Fibroblast of skin of back (primary cell): ENCODE measurements around the gene SETD3.
A peak's percentile ranks its signal among the peaks of the same experiment; 100 is the strongest.

Source experiments
- DNase-seq: peaks from one replicate; pipeline ENCODE4 v3.0.0-alpha.2; 2013

Gene SETD3

DNA sequence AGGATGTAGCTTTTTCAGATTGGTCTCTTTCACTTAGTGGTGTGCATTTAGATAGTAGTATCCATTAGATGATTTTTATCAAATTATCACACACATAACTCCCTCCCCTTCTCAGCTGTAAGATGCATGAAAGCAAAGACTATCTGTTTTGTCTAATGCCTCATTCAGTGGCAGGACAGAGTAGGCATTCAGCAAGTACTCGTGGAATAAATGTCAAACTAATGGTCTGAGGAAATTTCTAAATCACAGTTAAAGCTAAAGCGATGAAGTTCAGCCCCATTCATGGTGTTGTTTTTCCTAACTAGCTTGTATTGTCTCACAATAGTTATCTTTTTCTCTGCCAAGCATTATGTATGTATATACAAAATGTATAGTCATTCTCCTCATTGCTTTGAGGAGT lies 16.7 kb upstream of the SETD3 start:
- DNase-seq: no peak

DNA sequence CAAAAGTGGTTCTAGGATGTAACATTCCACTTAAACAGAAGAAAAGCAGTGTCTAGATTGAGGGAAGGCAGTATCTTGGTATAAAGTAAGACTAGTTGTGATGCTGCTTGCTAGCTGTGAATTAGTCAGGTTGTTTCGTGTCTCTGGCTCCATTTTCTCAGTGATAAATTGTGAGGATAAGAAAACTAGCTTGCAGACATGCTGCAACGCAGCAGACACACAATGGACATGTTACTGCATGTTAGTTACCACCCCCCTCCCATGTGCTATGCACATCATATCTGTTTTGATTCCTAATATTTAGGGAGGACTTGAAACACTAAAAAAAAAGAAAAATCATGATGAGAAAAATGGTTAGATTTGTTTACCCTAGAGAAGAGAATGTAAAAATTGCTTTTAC lies 3.4 kb upstream of the SETD3 start:
- no peak for DNase-seq

DNA sequence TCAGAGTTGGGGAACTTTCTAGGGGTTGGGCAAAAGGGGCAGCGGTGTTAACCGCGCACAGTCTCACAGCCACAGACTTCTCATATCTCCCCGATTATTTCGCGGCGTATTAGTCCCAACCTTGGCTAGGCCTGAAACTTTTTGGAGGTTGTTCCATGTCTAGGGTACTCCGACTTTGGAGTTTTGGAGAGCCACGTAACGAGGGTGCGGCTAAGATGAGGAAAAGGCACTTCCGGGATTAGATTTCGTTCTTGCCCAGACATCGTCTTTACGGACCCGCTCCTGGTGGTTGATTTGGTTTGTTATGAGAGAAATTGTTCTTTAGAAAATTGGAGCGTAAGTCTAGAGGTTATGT lies 1.1 kb upstream of the SETD3 start:
- peak; percentile 50 for DNase-seq

DNA sequence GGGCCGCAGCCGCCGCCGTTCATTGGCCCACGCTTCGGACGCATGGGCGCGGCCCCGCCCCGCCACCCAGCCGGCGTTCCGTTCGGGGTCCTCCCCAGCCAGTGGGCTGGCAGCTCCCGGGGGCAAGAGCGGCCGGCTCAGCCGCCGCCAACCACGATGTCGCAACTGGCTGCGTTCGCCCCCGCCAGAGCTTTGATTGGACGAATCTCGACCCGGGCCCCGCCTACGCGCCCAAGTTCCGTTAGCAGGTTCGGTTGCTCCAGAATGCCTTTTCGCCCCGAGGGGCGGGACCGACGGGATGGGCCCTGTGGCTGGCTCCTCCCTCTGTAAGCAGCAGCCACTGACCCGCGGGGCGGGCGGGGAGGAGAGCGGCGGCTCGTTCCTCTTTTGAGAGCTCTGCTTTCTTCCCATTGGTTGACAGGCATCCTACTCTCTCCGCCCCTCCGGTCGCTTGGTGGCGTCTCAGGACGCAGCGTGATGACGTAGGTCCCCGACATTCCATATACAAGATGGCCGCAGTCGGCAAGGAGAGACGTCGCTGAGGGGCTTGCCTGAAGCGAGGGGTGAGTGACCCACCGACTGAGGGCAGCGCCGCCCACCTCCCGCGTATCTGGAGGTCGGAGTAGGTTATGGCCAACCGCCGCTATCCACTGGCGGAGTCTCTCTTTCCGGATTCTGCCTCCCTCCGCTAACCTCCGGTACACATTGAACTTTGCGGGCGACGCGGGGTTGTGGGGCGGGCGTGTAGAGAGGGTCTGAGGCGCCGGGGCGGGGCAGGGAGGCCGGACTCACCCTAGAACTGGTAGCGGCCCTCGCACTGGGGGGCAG lies 472 bp upstream of the SETD3 start, which contains the start of gene CCNK:
TSS of gene CCNK (plus strand) at position 493 of the 828 bp plus-strand sequence. CDS start 11,269 bp downstream, outside the sequence.
- DNase-seq: peak; percentile 100

DNA sequence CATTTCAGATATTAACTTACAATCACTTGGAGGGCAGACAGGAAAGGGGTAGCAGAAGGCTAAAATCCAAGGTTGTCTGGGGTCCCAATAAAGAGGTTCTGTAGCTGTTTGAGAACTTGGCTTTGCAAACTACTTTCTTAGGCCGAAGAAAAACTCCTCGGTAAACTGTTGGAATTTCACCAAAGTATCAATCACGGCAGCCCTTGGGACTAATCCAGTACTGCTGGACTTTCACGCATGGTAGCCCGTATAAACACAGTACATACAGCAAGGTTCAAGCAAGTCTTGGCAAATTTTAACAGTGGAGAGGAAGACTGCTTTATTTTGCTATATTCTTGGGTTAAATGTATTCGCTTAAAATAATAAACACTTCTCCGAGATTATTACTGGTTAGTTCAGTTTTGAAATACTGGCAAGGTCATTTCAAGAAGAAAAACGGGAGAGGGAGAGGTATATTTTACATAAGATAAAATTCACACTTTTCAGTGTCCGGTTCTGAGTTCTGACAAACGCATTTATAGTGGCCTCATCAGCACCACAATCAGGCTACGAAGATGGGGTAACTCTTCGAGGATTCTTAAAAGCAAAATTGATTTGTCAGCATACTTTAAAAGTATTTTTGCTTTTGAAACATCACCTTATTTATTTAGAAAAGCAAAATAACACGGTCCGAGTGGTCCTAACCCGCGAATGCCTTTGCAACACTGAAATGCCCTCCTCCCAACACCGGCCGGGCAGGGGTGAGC lies 1.3 kb downstream of the SETD3 start:
- DNase-seq: no peak

DNA sequence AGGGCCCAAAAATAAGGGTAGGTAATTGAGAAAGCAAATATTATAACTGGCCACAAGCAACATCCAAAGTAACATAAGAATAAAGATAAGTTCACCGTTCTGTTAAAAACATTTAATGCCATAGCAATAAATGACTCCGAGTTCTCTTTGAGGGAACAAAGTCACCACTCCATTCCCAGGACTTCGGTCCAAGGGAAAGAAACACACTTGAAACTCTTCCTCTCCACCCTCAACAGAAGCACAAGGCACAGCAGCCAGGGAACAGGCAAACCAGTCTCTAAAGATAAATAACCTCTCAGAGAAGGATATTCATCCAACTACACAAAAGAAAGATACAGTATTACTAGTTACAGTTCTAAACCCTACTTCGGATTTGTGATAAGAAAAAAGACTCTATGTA lies 2.5 kb downstream of the SETD3 start:
- no peak for DNase-seq

DNA sequence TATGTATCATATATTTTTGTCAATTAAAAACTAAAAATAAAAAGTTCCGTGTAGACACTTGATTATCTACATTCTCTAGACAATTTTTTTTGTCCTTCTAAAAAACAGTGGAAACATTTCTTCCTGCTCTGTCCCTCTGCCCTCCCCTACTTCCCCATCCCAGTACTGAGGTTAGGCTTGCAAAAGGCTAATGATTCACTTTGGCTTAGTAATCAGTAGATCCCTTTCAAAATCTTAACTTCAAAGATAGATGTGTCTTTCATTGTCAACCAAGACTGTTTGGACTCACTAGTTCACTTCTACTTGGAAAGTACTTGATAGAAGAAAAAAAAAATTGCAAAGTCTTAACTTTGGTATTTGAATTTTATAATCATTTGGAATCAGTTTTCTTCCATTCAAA lies 3.8 kb downstream of the SETD3 start:
- no peak for DNase-seq

DNA sequence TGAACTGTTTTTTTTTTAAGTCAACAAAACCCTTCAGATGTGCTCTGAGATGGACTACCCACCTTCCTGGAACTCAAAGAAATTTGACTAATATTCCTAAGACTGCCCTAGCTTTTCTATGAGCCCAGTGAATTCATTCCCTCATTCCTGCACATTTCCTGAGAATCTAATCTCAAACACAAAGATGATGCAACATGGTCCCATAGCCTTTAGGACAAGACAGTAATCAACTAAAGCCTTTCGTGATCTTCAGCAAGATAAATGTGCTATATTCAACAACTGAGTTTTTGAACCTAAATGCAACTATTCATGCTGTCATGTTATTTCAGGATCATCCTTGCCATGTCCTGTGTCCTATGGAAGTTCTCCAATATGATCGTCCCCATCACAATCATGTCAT lies 5.0 kb downstream of the SETD3 start:
- no peak for DNase-seq

DNA sequence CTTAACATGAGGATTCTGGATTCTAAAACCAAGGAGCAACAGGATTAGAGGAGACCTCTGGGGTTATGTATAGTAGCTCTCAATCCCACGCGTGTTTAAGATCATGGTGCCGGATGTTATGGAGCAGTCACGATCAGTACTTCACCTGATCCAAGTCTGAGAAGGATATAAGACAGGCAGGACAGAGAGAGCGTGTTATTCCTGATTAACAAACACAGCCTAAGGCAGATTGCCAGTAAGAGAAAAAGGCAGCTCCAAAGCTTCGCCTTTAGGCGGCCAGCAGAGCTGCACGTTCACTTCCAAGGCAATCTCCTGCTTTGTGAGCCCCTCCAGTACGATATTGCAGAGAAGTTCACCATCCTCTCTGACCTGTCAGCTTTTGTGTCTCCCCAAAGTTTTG lies 5.5 kb downstream of the SETD3 start:
- DNase-seq: no peak

DNA sequence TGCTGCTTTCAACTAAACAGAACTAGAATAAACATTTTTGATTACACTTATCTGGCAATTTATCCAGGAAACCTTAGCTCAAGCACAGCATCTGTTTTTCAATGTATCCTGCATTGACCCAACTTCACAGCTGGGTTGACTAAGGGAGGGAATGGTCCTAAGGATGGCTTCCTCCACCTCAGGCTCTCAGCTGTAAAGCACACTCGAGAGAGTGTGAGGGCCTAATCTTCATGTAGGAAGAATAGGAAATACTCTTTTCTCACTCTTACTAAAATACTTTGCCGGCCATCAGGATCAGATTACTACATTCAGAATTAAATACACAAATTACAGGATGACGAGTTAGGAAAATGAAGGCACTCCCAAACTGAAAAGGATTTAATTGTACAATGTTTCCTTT lies 7.2 kb downstream of the SETD3 start:
- no peak for DNase-seq

DNA sequence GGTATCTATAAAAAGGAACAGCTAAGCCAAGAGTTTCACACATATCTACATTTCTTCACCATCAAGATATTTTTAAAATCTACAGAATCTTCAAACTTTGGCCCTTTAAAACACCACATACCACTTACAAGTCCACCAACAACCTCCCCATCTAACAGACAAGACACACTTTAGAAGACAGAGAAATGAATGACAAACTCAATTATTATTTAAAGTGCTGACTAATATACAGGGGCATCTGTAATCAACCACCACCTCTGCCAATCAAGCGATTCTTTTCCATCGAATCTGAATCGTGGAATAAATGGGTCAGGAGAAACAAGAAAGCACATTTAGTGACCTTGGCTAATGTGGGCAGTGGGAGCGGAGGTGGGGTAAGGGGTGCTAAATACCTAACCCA lies 7.7 kb downstream of the SETD3 start:
- no peak for DNase-seq

DNA sequence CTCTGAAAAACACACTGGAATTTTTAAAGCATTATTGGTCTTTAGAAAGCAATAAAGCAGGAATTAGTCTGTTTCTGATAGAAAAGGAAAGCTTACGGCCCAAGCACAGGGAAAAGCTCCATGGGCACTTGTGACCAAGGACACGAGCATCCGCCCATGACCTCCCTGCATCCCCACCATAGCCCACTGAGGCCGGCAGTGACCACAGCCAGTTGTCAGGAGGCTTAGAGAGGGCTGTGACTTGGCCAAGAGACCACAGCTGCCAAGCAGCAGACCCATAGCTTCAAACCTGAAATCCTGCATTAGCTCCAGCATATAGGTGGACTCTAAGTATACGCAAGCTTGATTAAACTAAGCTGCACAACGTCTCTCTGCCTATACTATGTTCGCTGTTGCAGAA lies 8.9 kb downstream of the SETD3 start:
- no peak for DNase-seq

DNA sequence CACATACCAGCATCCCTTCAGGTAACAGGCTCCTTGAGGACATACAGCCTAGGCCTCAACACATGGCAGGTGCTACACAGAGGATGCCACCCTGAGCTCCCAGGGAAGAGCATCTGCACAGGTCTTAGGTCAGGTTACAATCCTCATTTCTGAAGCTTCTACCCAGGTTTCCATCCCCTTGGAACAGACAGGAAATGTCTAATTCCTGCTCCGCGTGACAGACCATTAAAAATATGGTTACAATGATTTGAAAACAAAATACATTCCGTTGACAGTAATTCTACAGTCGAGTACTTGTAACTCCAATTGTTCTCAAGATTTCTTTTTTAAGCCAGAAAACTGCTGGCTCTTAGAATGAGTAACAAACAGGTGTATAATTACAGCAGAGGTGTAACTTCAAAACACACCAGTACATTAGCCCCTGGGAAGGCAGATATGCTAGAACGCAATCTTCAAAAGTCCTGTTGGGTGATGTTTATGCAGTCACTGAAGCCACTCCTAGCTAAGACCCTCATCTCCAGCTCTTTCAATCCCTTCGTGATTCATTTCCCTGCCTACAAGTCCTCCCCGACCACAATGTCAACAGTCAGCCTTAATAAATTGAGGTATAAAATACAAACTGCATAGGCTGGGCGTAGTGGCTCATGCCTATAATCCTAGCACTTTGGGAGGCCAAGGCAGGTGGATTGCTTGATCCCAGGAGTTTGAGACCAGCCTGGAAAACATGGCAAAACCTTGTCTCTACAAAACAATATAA lies 11.6 kb downstream of the SETD3 start:
- DNase-seq: no peak

DNA sequence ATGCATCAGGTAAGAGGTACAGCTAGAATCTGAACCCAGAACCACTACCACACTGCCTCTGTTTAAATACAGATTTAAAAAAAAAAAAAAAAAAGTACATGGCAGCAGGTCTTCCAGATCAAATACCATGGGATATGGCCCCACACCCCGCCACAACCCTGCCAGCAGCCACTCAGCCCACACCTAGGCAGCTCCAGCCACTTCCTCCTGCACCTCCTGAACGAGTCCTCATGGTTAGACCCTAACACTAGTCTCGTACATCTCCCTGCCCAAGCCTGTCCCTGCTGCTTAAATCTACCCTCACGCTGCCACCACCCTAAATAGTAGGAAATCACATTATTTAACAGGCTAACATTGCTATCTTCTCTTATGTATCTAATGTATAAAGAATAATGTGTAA lies 12.6 kb downstream of the SETD3 start:
- no peak for DNase-seq

DNA sequence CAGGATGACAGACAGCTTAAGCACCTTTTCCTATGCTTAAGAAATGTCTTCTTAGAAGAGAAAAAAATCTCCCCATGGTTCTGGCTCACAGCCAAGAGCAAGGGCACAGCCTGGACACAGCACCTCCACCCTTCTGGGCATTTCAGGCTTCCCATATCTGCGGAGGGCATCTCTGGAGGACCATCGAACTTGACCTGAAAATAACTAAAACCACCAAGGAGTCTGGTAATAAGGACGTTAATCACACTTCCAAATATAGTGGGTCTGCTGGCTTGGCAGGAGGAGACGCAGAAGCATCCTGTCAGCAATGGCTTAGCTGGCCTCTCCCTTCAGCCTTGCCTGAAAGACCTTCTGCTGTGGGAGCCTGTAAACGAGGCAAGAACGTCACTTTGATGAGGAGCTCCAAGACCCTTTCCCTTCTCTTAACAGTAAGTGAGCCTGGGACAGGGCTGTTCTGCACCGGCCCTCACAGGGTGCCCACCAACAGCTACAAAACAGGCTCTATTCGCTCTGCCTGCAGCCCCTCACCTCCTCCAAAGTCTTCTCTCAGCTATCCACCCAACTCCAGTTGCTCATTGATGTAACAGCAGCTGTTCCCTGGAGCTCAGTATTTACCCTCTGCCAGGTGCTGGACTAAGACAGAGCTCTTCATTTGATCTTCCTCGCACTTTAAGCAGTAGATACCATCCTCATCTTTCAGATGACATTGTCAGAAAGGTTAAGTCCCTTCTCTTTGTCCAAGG lies 13.2 kb downstream of the SETD3 start:
- DNase-seq: no peak

DNA sequence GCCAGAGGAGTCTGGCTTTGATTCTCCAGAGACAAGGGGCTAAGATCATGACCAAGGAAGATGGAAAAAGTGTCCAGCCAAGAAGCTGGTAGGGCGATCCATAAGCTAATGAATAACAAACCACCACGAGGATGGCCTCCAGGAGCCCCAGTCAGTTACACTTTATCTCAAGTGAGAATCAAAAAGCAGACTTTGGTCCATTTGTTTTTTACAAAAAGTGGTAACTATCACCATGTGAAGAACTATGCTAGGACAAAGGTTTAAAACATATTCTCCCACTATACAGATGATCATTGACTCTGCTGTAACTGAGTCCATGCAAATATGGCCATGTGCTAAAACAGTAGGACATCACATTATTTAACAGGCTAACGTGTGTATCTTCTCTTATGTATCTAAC lies 13.9 kb downstream of the SETD3 start:
- no peak for DNase-seq

DNA sequence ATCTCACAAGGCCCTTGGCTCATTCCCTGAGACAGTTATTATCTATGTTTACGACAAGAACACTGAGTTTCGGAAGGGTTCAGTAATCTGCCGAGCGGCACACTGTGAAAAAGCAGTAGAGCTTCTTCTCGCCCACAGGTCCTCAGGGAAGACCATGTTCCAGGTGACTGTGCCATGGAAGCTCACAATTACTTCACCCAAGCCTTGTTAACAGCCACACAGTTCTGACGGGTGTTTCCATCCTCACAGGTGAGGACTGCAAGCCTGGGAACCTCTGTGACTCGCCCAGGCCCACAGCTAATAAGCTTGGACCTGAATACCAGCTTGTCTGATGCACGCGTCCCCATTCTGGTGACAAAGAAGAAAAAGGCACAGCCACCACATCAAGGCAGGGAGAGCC lies 15.4 kb downstream of the SETD3 start:
- DNase-seq: no peak

DNA sequence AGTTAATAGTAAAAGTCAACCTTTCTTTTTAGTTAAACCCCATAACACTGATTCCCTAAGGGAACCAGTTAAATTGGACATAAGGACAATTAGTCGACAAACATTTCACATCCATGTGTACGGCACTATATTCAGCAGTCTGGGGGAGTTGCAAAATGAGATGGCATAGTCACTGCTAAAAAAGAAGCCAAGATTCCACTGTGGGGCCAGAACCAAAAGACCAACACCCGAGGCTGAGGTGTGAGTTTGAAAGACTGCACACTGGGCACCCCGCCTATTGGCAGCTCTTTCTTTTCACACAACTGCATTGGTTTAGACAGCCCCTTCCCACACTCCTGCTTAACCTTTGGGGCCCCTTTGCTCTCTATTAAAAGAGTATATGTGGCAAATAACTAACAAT lies 16.7 kb downstream of the SETD3 start:
- DNase-seq: no peak

DNA sequence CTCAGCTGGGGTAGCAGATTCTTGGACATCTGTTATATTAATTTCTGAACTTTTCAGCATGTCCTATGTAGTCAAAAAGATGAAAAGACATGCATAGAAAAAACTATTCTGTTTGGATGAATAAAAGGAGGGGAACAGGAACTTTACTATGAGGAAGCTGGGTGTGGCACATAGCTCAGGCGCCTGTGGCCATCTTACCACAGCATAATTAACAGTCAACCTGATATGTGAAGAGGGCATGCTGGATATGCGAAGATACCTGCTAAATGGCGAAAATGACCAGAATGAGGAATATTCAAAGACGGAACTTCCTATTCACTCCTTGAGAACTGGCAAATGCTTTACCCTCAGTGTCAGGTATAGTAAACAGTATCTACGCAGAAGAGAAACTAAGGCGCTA lies 18.4 kb downstream of the SETD3 start:
- DNase-seq: no peak

DNA sequence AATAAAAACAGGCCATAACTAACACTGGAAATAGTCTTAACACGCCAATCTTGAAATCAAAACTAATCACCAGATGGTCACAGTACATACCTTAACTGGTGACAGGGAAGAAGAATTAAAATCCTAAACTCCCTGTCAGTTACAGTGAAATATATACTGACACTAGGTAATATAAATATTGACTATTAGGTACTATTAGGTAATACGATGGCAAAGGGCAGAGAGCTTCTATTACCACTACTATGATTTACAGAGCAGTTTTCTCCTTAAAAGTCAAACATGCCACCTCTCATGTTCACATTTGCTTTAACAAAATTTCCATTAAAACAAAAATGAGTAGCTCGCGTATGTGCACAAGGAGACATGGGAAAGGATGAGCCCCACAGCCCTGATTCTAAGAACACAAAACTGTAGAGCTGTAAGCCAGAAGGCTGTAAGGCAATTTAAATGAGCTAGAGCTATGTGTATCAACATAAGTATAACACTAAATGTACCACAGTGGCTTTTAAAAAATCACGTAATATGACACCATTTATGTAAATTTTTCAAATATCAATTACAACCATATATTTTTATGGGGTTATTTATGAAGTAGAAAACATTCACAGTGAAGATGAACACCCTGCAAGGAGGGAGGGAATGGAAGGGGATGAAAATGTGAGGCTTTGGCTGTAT lies 19.1 kb downstream of the SETD3 start:
- DNase-seq: no peak

DNA sequence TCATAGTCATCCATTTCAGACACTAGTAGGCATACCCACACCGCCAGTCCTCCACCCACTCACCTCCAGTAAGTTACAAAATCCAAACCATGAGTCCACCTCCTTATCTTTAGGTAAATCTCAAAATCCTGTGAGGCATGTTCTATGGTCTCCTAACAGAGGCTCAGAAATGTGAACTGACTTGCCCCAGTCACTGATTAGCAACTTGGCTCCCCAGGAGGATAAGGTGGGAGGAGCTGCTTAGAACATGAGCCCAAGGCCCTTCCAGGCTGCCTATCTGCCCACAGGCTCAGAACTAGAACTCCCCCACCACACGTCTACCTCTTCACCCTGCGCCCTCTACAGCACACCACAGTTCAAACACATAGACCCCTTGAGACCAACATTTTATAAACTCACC lies 19.9 kb downstream of the SETD3 start:
- DNase-seq: no peak

DNA sequence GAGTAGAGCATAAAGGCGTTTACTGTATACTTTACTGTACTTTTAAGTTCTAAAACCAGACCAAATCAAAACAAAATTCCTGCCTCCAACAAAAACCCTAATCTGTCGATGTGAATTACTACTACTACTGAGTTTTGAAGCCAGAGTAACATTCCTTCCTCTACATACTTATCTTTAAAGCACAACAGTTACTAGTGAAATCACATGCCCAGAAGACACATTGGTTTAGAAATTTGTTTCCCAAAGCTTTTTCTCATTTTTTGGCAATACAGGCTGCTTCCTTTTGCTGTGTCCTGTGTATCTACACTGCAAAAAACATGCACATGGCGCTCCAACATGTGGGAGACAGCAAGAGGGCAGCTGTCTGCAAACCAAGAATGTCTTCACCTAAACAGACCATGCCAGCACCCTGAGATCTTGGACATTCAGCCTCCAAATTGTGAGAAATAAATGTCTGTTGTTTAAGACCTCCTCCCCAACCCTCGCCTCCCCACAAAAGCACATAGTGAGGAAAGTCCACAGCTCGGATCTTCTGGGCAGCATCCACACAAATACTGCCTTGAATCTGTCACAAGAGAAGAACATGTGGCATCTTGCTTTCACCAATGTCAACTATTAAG lies 21.1 kb downstream of the SETD3 start:
- DNase-seq: no peak
